Left hindlimb (tissue), 1 donor: ENCODE data around the gene CENPB.
"Not testable (repeated sequence)": the region's sequence is repeated elsewhere in the genome, so short reads cannot be mapped to it uniquely, and the experiment has no call there.

Experiments
- DNase-seq: peaks from one replicate; pipeline ENCODE4 v3.0.0-alpha.2; 2018

Gene CENPB

GRCh38 chr20:3786665-3787323 lies at the start of gene CENPB:
TSS of gene CENPB (minus strand) at chr20:3786740. CDS start at chr20:3786483, 257 bp downstream.
- peak; percentile 92 for DNase-seq

- no peak for DNase-seq
Observed at GRCh38 chr20:3836132-3836531, 49.6 kb upstream of the CENPB start.

- not testable (repeated sequence) for DNase-seq
Observed at GRCh38 chr20:3829891-3830290, 43.4 kb upstream of the CENPB start.

GRCh38 chr20:3828798-3829197 lies 42.3 kb upstream of the CENPB start:
- no peak for DNase-seq

- DNase-seq = no peak
Observed at GRCh38 chr20:3826420-3826819, 39.9 kb upstream of the CENPB start.

GRCh38 chr20:3825526-3825925 lies 39.0 kb upstream of the CENPB start:
- DNase-seq = no peak

- no peak for DNase-seq
Observed at GRCh38 chr20:3823881-3824280, 37.3 kb upstream of the CENPB start.

GRCh38 chr20:3821996-3822395 lies 35.5 kb upstream of the CENPB start:
- DNase-seq = no peak

GRCh38 chr20:3820901-3821727 lies 34.6 kb upstream of the CENPB start:
- DNase-seq = no peak

- peak; percentile 97 for DNase-seq
Observed at GRCh38 chr20:3820048-3820900, 33.7 kb upstream of the CENPB start, which contains the start of gene AP5S1. TSS of gene AP5S1 (plus strand) at chr20:3820547. CDS start at chr20:3822118, 1,571 bp downstream.

GRCh38 chr20:3819411-3820047 lies 33.0 kb upstream of the CENPB start:
- DNase-seq = no peak

- DNase-seq = no peak
Observed at GRCh38 chr20:3818155-3819151, 31.9 kb upstream of the CENPB start.

GRCh38 chr20:3815703-3816315 lies 29.3 kb upstream of the CENPB start:
- DNase-seq = no peak

GRCh38 chr20:3814928-3815495 lies 28.5 kb upstream of the CENPB start:
- DNase-seq = no peak

- DNase-seq = no peak
Observed at GRCh38 chr20:3813848-3814581, 27.5 kb upstream of the CENPB start.

- no peak for DNase-seq
Observed at GRCh38 chr20:3812975-3813847, 26.7 kb upstream of the CENPB start.

- no peak for DNase-seq
Observed at GRCh38 chr20:3812259-3812681, 25.7 kb upstream of the CENPB start.

GRCh38 chr20:3811467-3812258 lies 25.1 kb upstream of the CENPB start:
- peak; percentile 98 for DNase-seq
